HG03457 (cell line): ENCODE results near the gene ELOVL5.

Experiments
- ATAC-seq: cut with Tn5 transposase; IDR thresholded peaks from one replicate; pipeline ENCODE4 v1.9.1; 2021; ENCODE audit warnings: moderate number of reproducible peaks; ENCODE audit not compliant: unreplicated experiment

Gene ELOVL5

GRCh38 chr6:53280207-53280606 lies 68.5 kb downstream of the ELOVL5 start:
- ATAC-seq = no peak

DNA sequence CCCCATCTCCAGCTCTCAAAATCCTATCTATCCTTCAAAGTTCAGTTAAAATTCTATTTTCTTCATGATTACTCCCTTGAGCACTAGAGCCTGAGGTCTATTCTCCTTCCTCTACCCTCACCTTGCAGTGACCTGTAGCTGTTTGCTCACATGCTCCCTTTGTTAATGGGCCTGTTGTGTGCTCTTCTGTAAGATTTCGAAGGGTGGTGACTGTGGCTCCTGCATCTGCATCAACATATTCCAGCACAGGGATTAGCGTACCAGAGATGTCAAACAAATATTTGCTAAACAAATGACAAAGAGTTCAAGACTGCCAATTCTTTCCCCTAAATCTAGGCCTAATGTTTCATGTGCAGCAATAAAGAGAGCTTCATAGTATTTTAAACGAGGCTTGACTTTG lies 69.5 kb downstream of the ELOVL5 start:
- no peak for ATAC-seq

- no peak for ATAC-seq
Observed at GRCh38 chr6:53273370-53273769, 75.4 kb downstream of the ELOVL5 start.

- no peak for ATAC-seq
Observed at GRCh38 chr6:53269827-53270226, 78.9 kb downstream of the ELOVL5 start.

DNA sequence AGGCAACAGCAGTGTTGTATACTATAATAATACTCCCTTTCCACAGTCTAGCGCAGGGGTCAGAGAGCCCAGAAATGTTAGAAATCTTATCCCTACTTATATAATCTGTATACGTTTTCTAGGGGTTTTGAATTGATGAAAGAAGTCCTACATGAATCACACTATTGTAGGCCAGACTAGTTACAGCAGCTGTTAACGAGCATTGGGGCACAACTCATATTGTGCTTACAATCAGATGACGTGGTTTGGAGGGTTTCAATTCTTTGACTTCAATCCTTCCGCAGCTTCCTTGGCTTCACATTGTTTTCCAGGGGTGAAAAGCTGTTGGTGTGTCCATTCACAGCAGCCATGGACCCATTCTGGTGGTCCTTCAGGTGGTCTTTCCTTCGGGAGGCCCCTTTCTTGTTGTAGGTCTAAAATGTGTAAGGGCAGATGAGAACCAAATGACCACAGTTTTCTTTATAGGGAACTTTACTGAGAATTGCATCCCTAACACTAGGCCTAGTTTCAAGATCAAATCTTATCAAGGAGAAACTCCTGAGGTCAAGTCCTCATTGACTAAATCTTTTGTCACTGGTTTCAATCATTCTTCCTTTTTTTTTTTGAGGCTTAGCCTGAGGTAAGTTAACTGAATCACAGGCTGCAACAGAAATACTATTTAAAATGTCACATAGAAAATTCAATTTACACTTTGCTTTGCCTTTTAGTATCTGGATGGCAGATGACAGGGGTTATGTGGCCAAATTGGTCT lies 79.7 kb downstream of the ELOVL5 start:
- no peak for ATAC-seq

DNA sequence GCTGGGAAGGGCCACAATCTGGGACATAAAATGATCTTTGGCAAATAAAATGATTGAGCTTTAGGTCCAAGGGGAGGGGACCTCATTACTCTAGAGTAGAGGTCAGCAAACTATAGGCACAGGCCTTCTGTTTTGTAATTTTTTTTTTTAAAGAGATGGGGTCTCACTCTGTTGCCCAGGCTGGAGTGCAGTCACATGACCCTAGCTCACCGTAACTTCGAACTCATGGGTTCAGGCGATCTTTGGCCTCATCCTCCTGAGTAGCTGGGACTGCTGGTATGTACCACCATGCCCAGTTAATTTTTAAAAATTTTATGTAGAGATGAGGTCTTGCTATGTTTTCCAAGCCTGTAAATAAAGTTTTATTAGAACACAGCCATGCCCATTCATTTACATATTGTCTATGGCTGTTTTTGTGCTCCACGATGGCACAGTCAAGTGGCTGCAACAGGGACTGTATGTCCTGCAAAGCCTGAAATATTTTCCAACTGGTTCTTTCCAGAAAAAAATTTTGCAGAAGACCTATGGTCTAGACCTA lies 82.1 kb downstream of the ELOVL5 start:
- ATAC-seq = no peak

GRCh38 chr6:53264915-53265607 lies 83.7 kb downstream of the ELOVL5 start:
- no peak for ATAC-seq

- ATAC-seq = no peak
Observed at GRCh38 chr6:53264337-53264736, 84.4 kb downstream of the ELOVL5 start.

DNA sequence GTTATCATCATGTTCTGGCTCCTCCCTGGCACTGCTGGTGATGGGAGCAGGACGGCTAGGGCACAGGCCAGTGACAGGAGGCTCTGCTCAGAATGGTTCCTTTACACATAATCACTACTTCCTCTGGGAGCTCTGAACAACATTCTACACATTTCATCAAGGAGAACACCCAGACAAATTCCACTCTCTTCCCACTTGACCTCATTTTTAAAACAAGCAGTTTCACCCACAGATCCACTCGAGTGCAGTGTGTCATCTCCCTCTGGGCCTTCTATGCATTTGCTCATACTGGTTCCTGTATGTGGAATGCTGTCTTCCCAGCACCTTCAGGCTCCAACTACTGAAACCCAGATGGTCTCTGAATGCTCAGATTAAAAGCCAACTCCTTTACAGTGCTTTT lies 84.8 kb downstream of the ELOVL5 start:
- ATAC-seq = no peak

- no peak for ATAC-seq
Observed at GRCh38 chr6:53259860-53260580, 88.7 kb downstream of the ELOVL5 start.

DNA sequence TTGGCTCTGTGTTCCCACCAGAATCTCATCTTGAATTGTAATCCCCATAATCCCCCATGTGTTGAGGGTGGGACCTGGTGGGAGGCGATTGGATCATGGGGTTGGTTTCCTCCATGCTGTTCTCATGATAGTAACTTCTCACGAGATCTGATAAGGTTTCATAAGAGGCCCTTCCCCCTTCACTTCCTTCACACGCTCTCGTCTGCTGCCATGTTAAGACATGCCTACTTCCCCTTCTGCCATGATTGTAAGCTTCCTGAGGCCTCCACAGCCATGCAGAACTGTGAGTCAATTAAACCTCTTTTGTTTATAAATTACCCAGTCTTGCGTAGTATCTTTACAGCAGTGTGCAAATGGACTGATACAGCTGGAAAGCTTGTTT lies 90.0 kb downstream of the ELOVL5 start:
- no peak for ATAC-seq

DNA sequence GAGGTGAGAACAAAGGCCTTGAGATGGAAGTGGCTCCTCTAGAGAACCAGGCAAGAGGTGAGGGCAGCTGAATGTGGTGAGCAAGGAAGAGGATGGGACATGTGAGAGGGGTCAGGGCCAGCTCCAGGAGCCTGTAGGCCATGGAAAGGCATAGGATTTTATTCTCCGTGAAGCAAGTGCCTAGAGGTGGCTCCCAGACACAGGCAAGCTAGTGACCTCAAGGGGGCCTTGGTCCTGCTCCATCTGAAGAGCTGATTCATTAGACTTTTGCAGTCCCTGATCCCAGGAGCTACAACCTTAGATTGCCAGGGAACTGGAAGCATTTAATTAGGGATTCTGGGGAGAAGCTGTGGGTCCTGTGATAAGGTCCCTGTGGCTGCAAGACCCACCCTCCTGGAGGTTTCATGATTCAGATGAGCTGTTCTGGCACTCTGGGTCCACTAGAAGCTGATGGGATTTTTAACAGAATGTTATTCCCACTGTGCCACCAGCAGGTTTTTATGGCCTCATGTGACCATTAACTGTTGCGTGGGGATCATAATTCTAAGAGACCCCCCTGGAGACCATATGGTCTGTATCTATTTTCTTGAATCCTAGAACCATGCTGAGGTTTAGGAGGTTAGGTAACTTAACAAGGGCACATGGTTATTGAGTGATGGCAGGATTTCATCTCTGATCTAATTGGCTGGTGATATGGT lies 90.5 kb downstream of the ELOVL5 start:
- ATAC-seq = no peak

- no peak for ATAC-seq
Observed at GRCh38 chr6:53257533-53257932, 91.2 kb downstream of the ELOVL5 start.

DNA sequence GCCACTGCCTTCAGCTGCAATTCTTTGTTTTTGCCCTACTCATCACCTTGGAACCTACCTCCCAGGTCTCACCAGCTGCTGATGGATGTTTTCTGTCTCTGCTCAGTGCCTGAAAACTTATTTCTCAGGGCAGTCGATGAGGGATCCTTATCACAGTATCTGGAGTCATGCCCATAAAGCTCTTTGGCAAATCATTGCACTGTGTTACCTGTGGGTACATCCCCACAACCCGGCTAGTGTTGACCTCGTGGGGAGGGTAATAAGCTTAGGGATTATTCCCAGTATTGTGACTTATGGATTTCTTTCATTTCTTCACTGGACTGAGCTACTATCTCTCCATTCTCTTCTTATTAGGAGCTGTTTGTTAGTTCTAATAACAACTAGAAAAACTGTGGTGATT lies 91.7 kb downstream of the ELOVL5 start:
- ATAC-seq = no peak

- ATAC-seq = no peak
Observed at GRCh38 chr6:53252177-53252692, 96.5 kb downstream of the ELOVL5 start.

GRCh38 chr6:53251033-53251672 lies 97.6 kb downstream of the ELOVL5 start:
- no peak for ATAC-seq

DNA sequence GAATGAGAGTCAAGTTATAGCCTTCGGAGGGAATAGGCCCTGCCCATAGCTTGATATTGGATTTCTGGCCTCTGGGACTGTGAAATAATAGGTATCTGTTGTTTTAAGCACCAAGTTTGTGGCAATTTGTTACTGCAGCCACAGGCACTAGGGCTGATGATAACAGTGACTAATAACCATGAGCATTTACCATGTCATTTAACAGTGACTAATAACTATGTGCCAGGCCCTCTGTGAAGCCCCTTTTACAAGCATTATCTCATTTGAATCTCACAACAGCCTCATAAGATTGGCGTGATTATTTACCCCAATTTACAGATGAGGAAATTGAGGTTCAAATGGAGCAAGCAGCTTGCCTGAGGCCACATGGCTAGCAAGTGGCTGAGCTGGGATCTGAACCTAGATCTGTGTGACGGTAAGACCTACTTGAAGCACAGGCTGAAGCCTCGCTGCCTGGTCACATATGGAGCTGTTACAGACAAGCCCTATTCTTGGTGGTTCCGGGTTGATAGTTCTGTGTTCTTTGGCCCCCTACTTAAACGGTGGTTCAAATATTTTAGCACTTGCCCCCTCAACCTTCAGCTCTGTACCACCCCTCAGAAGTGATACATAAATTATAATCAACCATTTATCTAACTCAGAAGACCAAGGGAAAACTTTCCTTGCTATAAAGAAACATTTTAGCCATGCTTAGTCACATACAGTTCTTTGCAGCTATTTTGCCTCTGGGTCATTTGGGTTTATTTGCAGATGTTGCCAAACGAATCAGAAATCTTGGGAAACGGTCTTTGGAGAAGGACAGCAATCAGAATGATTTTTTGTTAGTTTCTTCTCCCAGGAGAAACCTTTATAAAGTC lies 98.3 kb downstream of the ELOVL5 start:
- ATAC-seq = no peak

GRCh38 chr6:53246924-53247323 lies 101.8 kb downstream of the ELOVL5 start:
- ATAC-seq = no peak

GRCh38 chr6:53244958-53245357 lies 103.8 kb downstream of the ELOVL5 start:
- peak; percentile 70 for ATAC-seq
